HUDEP-2 (cell line): ENCODE data around the gene SLC2A13.
A peak's percentile ranks its signal among the peaks of the same experiment; 100 is the strongest.
"Not testable (repeated sequence)": the region's sequence is repeated elsewhere in the genome, so short reads cannot be mapped to it uniquely, and the experiment has no call there.

Source experiments
- DNase-seq, 76 experiments: peaks; one replicate each; lab custom pipeline; 2025; ENCODE audit not compliant: unreplicated experiment in 76 of 76; lab: John Stamatoyannopoulos, UW

The SLC2A13 gene

GRCh38 chr12:40044396-40044795 is 61.5 kb downstream of the SLC2A13 start:
- DNase-seq: no peak

GRCh38 chr12:40039598-40039997 is 66.3 kb downstream of the SLC2A13 start:
- DNase-seq: no peak

- no peak for DNase-seq
These were observed 67.3 kb downstream of the SLC2A13 start for GRCh38 chr12:40038619-40039018.

GRCh38 chr12:40034712-40035111 is 71.2 kb downstream of the SLC2A13 start:
- no peak for DNase-seq

- DNase-seq: no peak
These were observed 71.7 kb downstream of the SLC2A13 start for GRCh38 chr12:40034156-40034555.

GRCh38 chr12:40033242-40033630 is 72.6 kb downstream of the SLC2A13 start:
- DNase-seq: no peak

- no peak for DNase-seq
These were observed 73.2 kb downstream of the SLC2A13 start for GRCh38 chr12:40032433-40033241.

- no peak for DNase-seq
These were observed 73.9 kb downstream of the SLC2A13 start for GRCh38 chr12:40031965-40032364.

- not testable (repeated sequence) for DNase-seq
These were observed 74.9 kb downstream of the SLC2A13 start for GRCh38 chr12:40030970-40031369.

GRCh38 chr12:40028296-40028695 is 77.6 kb downstream of the SLC2A13 start:
- DNase-seq: no peak

GRCh38 chr12:40022850-40023249 is 83.0 kb downstream of the SLC2A13 start:
- no peak for DNase-seq

GRCh38 chr12:40020261-40020691 is 85.6 kb downstream of the SLC2A13 start:
- no peak for DNase-seq

GRCh38 chr12:40017488-40017887 is 88.4 kb downstream of the SLC2A13 start:
- DNase-seq: no peak

GRCh38 chr12:40016980-40017379 is 88.9 kb downstream of the SLC2A13 start:
- no peak for DNase-seq

- DNase-seq: no peak
These were observed 90.0 kb downstream of the SLC2A13 start for GRCh38 chr12:40015881-40016280.

- DNase-seq: no peak
These were observed 90.5 kb downstream of the SLC2A13 start for GRCh38 chr12:40015345-40015744.

- no peak for DNase-seq
These were observed 92.0 kb downstream of the SLC2A13 start for GRCh38 chr12:40013847-40014246.

- DNase-seq: no peak
These were observed 92.6 kb downstream of the SLC2A13 start for GRCh38 chr12:40013292-40013691.

GRCh38 chr12:40012711-40013110 is 93.2 kb downstream of the SLC2A13 start:
- DNase-seq: no peak

GRCh38 chr12:40011775-40012129 is 94.1 kb downstream of the SLC2A13 start:
- DNase-seq: no peak

GRCh38 chr12:40010899-40011774 is 94.7 kb downstream of the SLC2A13 start:
- DNase-seq: peak in 61 of 76 experiments; percentile 2 to 75 (median 42)
